ENCODE data around the gene LPAR3. TPM values are rescaled to one million over a fixed set of nuclear protein-coding genes. Genes with fewer than 3 reads are reported as not detected.

Gene LPAR3
- total RNA-seq, 1 donor from 2014 or later = 18.7 TPM

DNA sequence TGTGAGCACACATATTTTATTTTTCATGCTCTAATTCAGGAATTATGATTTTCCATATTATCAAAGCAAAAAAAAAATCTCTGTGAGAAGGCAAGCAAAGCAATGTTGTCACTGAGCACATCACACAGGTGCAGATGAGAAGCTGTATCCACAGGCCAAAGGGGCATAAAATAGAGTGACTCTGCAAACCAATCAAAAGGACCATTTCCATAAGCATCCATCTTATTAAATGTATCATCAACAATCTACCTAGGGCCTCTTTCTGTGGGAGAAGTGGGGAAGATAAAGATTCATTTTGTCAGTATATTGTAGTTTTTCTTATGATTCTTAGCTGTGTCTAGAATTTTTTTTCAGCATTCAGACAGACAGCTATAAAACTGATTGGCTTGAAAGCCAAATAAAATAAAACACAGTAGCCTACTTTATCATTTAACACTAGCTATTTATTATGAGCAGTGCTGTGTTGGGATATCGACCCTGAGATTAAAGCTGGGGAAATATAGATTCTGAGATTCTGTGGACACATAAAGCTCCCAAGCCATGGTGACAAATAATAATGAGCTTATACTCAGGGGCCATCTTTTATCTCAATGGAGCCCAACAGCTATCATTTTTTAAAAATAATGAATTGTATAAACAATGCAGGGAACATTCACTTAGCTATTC, 90.3 kb downstream of the LPAR3 start:
- no peaks in the 10 kb centered on the region for H3K36me3 ChIP-seq
- H3K4me3 ChIP-seq = no peak overlapping the region
- H3K27me3 ChIP-seq = no peaks in the 10 kb centered on the region
- no peak for DNase-seq (ENCODE audit: extremely low spot score in 2 of 2)
- TF ChIP-seq POLR2A (IDR thresholded peaks at IDR 0.05) (no peak), POLR2AphosphoS5 (IDR thresholded peaks at IDR 0.05; ENCODE audit: insufficient read depth in 1 of 2, low read depth in 1 of 2) (no peak)
- TF ChIP-seq, protein P1, sequence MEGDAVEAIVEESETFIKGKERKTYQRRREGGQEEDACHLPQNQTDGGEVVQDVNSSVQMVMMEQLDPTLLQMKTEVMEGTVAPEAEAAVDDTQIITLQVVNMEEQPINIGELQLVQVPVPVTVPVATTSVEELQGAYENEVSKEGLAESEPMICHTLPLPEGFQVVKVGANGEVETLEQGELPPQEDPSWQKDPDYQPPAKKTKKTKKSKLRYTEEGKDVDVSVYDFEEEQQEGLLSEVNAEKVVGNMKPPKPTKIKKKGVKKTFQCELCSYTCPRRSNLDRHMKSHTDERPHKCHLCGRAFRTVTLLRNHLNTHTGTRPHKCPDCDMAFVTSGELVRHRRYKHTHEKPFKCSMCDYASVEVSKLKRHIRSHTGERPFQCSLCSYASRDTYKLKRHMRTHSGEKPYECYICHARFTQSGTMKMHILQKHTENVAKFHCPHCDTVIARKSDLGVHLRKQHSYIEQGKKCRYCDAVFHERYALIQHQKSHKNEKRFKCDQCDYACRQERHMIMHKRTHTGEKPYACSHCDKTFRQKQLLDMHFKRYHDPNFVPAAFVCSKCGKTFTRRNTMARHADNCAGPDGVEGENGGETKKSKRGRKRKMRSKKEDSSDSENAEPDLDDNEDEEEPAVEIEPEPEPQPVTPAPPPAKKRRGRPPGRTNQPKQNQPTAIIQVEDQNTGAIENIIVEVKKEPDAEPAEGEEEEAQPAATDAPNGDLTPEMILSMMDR (IDR thresholded peaks at IDR 0.05) = no peak
- no peaks in the 10 kb centered on the region for H3K4me1 ChIP-seq
- no peaks in the 10 kb centered on the region for H3K9me3 ChIP-seq
- intact Hi-C loops (cut with DNase I) = no loop called here
- no peak overlapping the region for H3K27ac ChIP-seq

DNA sequence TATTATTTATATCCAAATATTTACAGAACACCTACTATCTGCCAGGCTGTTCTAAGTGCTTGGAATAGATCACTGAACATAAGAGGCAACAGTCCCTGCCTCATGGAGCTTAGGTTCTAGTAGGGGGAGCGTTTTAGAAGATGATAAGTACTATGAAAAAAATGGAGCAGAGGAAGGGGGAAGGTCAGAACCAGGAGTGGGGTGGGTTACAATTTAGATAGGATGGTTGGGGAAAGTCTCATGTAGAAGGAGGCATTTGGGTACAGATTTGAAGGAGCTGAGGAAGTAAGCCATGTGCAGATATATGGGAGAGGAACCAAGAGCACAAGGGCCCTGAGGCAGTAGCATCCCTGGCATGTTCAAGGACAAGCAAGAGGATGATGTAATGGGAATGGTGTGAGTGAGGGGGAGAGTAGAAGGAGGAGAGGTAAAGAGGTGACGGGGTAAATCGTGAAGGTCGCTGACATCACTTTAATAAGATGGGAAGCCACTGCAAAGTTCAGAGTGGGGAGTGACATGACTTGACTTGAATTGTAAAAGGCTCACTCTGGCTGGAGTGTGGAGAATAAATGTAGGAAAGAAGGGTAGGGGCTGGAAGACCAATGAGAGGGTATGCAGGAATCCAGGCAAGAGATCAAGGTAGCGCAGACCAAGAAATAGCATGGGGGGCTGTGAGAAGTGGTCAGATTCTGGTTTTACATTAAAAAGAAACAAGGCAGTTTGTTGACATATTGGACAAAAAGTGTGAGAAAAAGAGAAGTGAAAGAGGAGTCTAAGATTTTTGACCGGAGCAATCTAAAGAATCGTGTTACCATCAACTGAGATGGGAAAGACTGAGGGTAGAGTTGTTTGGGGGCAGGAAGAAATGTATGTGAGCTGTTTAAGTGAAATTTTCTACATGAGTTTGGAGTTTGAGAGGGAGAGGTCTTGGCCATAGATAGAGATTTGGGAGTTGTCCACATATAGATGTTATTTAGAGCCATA, 92.6 kb downstream of the LPAR3 start:
- intact Hi-C loops (cut with DNase I) = no loop called here
- DNase-seq (ENCODE audit: extremely low spot score in 2 of 2) = no peak
- Histone ChIP-seq H3K36me3 (no peaks in the 10 kb centered on the region), H3K27me3 (no peaks in the 10 kb centered on the region), H3K4me1 (no peaks in the 10 kb centered on the region), H3K27ac (no peak overlapping the region), H3K9me3 (no peaks in the 10 kb centered on the region), H3K4me3 (no peak overlapping the region)
- TF ChIP-seq POLR2AphosphoS5 (IDR thresholded peaks at IDR 0.05; ENCODE audit: insufficient read depth in 1 of 2, low read depth in 1 of 2) (no peak), POLR2A (IDR thresholded peaks at IDR 0.05) (no peak)
- TF ChIP-seq, protein P1 (IDR thresholded peaks at IDR 0.05) = no peak

DNA sequence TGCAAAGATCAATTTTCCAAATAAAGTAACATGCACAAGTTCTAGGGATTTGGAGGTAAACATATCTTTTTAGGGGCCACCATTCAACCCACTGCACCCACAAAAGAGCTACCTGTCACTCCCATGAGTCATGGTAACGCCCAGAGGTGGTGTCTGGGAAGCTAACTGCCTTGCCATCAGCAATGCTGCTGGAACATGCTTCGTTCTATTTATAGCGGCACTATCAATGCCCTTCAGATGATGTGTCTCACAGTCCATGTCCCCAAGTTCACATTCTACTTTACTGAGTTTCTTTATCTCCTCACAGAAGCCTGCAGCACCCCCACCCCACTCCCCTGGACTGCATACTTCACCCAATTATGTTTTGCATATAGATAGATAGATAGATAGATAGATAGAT, 95.4 kb downstream of the LPAR3 start:
- Histone ChIP-seq H3K9me3 (no peaks in the 10 kb centered on the region), H3K36me3 (no peaks in the 10 kb centered on the region), H3K27ac (no peak overlapping the region), H3K4me1 (no peaks in the 10 kb centered on the region), H3K4me3 (no peak overlapping the region), H3K27me3 (no peaks in the 10 kb centered on the region)
- intact Hi-C loops (cut with DNase I) = no loop called here
- DNase-seq (ENCODE audit: extremely low spot score in 2 of 2) = no peak
- no peak for TF ChIP-seq POLR2A (IDR thresholded peaks at IDR 0.05)
- TF ChIP-seq, protein P1 (IDR thresholded peaks at IDR 0.05) = no peak
- TF ChIP-seq POLR2AphosphoS5 (IDR thresholded peaks at IDR 0.05; ENCODE audit: insufficient read depth in 1 of 2, low read depth in 1 of 2) = no peak

DNA sequence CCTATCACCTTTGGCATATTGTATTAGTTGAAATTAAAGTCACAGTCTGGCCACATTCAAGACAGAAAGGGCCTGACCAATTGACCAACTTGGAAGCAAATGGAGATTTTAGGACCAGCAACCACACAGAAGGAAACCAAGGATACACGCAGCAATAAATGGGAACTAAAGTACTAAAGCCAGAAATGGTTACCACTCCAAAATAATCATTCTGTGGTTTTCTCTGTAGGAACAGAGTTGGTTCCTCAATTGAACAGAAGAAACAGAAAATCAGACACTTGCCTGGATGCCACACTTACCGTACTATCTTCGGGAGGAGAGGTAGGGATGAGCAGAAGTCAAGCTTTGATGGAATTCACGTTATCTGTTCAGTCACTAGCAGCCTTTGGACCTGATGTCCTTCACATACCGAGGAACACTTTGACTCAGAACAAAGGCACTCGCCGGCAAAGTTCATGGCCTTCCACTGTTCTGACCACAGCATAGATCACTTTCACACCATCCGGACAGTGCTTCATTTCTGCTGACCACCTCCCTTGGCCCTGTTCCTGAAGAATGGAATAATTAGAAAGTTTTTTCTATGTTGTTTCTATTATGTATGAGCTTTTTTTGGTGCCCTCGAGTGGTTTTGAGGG, 96.9 kb downstream of the LPAR3 start:
- TF ChIP-seq, protein P1 (IDR thresholded peaks at IDR 0.05) = no peak
- TF ChIP-seq POLR2AphosphoS5 (IDR thresholded peaks at IDR 0.05; ENCODE audit: insufficient read depth in 1 of 2, low read depth in 1 of 2) = no peak
- no peak for TF ChIP-seq POLR2A (IDR thresholded peaks at IDR 0.05)
- intact Hi-C loops (cut with DNase I) = no loop called here
- Histone ChIP-seq H3K9me3 (no peaks in the 10 kb centered on the region), H3K4me1 (no peaks in the 10 kb centered on the region), H3K4me3 (no peak overlapping the region), H3K27ac (no peak overlapping the region), H3K27me3 (no peaks in the 10 kb centered on the region), H3K36me3 (no peaks in the 10 kb centered on the region)
- DNase-seq (ENCODE audit: extremely low spot score in 2 of 2) = no peak
